Activated CD8-positive, alpha-beta memory T cell treated with anti-CD3 and anti-CD28 coated beads for 4 hours (primary cell): Measurements from ENCODE around the gene UIMC1.

Experiments used
- DNase-seq, 2 donors: peaks; one replicate each; pipeline ENCODE4 v3.0.0-alpha.2; 2020; ENCODE audit warnings: low read depth in 2 of 2

The UIMC1 gene

DNA sequence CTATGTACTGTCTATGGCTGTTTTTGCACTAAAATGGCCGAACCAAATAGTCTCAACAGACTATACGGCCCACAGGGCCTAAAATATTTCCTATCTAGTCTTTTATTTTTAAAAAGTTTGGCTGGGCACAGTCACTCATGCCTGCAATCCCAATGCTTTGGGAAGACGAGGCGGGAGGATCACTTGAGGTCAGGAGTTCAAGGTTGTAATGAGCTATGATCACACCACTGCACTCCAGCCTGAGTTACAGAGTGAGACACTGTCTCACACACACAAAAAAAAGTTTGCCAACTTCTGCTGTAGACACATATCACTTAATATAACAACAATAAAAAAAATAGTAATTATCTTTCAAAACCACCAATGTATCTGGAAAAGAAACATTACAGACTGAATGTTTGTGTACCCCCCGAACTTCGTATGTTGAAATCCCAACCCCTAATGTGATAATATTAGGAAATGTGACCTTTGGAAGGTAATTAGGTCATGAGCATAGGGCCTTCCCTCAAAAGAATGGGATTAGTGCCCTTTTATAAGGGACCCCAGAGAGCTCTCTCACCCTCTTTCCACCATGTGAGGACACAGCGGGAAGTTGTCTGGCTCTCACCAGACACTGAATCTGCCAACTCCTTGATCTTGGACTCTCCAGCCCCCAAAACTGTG lies 53.9 kb downstream of the UIMC1 start:
- no peak for DNase-seq

DNA sequence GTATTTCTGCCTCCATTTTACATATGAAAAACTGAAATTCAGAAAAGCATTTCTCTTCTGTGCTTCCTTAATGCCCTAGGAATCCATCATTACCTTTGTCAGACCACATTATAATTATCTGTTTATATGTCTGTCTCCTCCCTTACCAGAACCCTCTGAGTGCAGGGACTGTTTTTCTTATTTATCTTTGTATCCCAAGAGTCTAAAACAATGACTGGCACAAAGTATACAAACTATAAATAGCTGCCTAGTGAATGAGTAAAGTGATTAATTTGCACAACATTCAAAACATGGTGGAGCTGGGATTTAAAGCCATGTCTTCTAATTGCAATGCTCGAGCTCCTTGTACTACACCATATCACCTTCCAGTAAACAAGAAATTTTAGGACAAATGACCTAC lies 58.1 kb downstream of the UIMC1 start:
- no peak for DNase-seq

DNA sequence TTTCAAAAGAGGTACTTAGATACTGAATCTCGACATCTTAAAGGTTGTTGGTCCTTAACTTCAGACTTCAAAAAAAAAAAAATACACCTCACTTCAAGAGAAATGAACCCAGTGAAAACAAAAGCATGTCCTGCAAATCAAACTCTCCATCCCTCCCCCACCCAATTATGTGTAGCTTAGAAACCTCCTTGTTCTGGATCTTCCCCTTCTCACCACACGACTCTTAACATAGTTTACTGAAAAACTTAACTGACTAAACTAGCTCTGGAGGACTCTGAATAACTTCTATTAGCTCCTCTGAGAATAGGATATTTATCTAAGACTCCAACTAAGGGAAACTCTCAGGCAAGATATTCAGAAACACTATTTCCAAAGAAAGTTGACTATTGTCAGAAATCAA lies 58.7 kb downstream of the UIMC1 start:
- no peak for DNase-seq

DNA sequence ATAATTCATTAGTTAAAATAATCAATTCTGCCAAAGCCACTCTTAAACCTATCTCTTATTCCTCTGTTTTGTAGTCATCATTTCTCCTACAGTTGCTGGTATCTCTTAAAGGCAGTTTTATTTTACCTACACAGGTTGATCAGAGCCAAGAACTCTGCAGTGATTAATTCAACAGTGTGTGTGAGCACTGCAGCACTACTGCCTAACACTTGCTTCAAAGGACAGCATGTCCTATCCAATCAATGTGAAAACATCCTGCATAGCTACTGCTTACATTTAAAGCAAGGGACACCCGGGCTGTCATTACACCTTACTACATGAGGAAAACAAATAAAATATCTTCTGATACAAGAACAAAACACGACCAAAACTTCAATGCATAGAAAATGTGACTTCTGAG lies 62.3 kb downstream of the UIMC1 start:
- no peak for DNase-seq

DNA sequence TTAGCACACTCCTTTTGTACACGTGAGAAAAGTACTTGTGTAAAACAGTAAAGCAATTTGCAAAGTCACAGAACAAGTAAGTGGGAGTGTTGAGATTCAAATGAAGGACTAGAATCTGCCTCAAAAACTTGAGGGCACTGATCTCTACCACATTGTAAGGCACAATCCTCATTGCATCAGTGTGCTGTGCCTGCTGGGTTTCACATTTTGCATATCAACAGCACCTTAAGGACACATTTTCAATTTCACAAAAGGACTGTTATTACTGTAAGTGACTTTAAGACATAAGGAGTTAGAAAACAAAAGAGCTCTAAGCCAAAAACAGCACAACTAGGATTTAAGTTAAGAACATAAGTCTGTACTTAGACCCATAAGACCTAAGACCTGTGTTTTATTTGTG lies 62.8 kb downstream of the UIMC1 start:
- no peak for DNase-seq

DNA sequence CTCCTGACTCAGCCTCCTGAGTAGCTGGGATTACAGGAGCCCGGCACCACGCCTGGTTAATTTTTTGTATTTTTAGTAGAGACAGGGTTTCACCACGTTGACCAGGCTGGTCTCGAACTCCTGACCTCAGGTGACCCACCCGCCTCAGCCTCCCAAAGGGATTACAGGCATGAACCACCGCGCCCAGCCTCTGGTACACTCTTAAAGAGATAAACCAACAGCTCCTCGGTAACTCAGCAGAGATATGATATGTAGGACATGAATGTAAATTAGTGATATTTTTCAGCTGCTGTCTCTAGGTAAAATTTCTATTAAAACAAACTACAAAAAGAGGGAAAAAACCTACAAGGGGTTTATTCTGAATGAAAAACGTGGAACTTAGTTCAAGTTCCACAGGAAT lies 64.6 kb downstream of the UIMC1 start:
- DNase-seq: no peak

DNA sequence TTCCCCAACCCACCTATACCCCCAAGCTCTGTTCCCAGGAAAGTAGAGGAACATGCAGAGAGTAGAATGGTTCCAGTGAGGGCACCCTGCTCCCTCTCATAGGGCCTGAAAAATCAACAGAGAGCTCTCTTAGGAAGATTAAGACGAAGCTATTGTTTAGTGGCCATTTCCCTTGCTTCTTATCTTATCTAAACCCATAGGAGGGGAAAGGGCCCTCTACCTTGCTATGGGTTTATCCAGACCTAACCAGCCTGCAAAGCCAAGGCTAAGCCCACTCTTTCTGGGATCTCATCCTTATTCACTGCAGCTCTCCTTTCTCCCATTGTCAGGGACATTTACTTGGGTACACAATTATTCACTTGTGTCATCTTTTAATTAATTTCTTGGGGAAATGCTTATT lies 68.1 kb downstream of the UIMC1 start:
- no peak for DNase-seq

DNA sequence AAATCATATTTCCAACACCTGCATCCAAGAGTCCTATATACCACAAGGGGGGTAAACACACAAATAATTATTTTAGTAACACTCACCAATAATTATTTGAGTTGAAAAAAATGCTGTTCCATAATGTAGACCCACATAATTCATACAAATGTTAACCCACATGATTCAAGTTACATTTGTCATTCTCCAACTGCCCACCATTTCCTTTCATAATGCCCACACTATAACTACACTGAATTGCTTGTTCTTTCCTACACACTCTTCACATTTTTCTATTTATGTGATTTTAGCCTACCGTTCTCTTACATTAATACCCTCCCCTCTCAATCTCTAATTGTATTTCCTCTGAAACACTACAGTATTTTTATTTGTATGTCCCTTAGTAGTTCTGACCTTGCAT lies 71.6 kb downstream of the UIMC1 start:
- no peak for DNase-seq

DNA sequence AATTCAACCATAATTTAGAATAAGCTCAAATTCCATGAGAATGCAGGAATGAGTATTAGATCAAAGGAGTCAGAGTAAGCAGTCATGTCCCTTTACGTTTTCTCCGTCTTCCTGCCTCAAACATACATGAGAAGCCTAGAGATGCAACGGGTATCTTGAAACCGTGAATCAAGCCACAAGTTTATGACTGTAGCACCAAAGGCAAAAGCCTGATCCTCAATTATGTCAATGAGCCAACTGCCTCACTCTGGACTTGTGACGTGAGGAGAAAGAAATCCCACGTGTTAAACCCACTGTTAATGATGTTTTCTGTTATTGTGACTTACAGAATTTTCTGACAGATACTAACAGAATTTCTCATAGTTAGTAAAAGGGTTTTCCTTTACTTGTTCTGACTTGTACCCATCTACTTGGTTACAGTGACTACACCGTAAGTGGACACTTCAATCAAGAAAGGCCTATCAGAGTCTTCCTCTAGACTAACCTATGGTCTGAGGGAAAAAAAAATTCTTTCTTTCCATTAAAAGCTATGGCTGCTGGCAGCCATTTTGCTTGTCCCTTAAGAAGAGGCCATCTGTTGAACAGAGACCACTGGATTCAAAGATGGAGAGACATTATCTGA lies 72.2 kb downstream of the UIMC1 start:
- DNase-seq: no peak

DNA sequence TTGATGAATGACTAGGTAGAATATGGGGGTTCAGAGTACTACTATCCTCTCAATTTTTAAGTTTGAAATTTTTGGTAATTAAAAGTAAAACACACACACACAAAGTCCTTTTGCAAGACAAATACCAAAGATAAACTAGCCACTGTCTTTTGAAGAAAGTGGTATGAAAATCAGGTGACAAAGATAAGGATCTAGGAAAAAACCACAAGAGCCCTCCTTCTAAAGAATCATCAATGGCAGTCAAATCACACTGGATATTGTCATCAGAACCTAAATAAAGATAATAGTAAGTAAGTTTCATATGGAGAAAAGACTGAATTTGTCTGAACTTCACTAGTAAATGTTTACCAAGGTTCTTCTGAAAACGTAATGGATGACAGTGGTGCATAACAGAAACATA lies 76.9 kb downstream of the UIMC1 start:
- DNase-seq: no peak

DNA sequence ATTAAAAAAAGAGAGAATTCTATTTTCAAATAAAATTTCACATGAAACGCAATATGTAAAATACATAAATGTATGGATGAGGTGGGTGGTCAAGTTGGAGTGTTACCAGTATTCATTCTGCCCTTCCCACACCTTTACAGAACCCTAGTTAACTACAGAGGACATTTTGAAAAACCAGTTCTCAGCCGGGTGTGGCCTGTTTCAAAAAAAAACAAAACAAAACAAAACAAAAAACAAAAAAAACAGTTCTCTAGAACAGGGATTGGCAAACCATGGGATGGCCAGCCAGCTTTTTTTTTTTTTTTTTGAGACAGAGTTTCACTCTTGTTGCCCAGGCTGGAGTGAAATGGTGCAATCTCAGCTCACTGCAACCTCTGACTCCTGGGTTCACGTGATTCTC lies 79.0 kb downstream of the UIMC1 start:
- no peak for DNase-seq

DNA sequence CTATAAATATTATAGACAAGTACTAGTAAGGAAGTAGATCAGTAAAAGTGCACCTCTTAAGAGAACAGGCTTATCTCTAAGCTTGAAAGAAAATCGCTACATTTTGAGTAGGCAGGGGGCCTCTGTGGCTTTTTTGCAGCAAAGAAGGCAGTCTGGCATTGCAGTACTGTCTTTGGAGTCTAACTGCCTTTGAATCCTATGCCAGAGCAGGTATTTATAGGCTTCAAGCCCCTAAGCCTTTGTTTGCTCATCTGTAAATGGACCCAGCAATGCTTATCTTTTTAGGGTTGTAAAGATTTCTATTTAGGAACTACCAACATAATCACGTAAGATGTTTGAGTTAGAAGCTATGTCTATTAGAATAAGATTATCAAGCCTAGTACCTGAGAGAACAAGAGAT lies 83.8 kb downstream of the UIMC1 start:
- DNase-seq: no peak

DNA sequence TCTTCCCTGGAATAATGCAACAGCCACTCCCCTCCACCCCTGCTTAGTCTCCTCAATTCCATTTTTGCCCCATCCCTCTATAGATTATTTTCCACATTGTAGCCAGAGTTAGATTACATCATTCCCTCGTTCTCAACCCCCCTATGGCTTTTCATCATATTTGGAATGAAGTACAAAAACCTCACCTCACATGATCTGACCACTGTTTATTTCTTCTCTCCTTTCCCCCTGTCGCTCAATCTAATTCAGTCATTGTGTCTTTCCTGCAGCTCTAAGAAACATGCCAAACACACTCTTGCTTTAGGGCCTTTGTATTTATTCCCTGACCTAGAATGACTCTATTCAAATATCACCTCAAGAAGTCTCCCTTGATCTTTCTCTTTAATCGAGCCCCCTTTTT lies 84.9 kb downstream of the UIMC1 start:
- no peak for DNase-seq

DNA sequence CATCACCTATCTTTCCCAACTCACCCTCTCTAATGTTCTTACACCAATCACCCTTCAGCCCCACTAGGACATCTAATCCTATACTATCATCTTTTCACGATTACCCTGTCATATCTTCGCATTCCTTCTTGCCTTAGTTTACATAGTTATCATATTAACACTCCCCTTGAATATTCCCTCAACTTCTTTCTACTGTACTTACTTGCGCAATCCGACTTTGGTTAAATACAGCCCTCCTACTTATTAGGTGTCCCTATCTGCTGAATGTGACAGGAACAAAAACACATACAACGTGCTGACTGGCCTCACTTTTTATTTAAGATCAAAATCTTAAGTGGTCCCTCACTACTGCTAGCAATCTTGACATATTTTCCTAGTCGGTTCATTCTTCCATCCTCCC lies 88.0 kb downstream of the UIMC1 start:
- DNase-seq: no peak

DNA sequence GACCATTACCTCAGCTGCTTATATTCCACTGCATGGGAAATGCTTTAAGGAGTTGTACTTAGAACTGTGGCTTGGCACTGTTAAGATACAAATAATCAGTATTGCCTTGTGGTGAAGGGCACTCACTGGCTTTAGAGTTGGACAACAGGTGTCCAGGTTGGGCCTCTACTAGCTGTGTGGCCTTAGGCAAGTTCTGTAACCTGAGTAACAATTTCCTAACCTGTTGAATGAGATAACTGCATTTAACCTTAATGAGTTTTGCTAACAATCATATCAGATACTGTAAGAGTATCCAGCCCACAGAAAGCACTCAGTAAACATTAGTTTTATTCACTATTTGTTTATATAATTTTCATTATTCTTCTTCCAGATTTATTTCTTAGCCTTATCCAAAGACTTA lies 90.2 kb downstream of the UIMC1 start:
- DNase-seq: no peak

DNA sequence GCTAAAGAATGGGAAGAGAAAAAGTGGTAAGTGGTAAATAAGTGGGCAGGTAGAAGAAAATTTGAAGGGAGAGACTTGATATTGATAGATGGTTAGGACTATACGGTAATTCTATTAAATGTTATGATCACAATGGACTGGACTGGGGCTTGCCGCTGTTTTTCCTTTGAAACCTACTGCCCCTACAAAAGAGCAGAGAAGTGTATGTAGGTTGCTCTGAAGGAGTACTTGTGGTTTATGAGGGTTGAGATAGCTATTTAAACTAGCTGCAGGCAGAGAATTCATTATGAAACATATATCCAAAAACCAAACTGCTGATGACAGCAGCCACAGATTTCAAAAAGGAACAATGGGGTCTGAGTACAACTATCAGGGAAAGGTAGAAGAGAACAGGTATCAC lies 90.7 kb downstream of the UIMC1 start:
- no peak for DNase-seq

DNA sequence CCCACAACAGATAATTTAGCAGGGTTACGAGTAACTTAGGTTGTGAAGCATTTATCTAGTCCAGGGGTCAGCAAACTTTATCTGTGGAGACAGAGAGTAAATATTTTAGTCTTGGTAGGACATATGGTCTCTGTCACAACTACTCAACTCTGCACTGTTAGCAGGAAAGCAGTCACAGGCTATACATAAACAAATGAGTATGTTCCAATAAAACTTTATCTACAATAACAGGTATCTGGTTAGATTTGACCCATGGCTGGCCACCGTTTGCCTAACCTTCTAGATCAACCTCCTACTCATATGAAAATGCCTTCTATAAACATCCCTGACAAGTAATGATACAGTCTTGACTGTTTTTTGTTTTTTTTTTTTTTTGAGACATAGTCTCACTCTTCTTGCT lies 94.5 kb downstream of the UIMC1 start:
- DNase-seq: no peak

DNA sequence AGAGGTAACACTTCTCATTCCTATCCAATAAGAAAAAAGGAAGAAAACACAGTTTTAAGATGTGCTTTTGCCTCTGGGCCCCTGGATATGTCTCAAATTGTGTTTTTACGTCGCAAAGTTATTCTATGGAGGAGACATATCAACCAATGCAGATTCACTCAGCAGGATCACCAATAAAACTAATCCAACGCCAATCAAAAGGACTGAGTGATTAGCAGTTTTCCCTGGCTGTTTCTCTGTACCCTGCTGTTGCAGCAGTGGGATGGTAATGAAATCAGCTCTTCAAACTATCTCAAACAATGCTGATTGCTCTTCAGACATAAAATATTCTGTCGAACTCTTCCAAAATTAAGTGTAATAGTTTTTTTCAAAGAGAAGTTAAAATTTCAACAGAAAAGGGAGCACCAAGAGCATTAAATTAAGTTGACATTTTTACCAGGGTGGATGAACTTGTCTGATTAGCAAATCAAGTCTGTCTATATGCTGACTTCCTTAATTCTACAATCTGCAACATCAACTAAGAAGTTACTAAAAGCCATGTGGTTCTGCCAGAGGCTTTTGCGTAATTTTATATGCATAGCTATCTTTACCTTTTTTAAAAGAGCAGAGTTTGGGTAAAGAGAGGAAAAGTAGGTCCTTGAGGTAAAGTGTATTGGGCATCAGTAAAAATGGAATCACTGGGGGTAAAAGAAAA lies 97.8 kb downstream of the UIMC1 start:
- no peak for DNase-seq

DNA sequence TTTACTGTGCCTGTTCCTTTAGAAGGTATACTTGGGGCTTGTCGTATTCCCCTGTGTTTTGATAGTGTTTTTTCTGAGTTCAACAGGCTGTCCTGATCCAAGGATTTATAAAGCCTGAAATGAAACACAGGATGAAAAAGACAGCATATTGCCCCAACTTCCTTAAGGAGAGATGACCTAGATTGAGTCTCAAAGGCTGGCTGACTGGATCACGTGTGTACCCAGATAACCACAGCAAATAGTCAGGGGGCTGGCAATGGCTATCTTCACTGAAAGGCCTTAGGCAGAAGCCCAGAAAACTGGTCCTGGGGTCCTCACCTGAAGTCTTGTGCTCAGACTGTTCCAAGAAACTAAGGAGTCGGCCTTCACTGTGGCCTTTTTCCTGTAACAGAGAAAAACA lies 99.8 kb downstream of the UIMC1 start:
- no peak for DNase-seq

DNA sequence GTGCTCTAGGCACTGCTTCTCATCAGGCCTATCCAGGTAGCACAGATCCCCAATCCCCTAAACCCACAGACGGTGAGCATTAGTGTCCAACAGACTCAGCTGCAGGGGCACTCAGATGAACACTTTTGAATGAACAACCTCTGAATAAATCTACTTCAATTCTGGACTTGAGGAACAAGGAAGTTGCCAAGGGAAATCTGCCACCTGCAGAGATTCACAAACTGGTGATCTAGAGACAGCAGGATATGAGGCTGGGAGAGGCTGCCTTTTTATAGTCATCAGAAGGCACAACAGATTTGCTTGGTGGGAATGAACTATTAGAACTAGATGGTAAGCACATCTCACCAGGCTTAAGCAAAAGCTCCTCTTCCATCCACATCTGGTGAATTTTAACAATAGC lies 100.5 kb downstream of the UIMC1 start:
- DNase-seq: no peak

DNA sequence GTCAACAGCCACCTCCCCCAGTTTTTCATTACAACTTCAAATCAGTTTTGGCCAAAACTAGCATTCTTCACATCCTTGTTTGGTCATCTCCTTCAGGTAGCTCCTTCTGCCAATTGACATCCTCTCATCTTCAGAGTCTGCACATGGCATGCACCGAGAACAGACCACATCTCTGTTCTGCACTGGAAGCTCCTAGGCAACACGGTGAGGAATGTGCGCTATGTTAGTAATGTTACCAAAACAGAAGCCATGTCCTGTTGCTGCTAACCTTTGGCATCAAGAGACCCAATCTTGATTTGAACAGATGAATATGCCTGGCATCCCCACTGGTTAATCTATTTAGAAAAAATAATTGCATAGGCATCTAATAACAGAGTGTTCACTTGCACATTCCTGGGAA lies 102.3 kb downstream of the UIMC1 start:
- DNase-seq: no peak

DNA sequence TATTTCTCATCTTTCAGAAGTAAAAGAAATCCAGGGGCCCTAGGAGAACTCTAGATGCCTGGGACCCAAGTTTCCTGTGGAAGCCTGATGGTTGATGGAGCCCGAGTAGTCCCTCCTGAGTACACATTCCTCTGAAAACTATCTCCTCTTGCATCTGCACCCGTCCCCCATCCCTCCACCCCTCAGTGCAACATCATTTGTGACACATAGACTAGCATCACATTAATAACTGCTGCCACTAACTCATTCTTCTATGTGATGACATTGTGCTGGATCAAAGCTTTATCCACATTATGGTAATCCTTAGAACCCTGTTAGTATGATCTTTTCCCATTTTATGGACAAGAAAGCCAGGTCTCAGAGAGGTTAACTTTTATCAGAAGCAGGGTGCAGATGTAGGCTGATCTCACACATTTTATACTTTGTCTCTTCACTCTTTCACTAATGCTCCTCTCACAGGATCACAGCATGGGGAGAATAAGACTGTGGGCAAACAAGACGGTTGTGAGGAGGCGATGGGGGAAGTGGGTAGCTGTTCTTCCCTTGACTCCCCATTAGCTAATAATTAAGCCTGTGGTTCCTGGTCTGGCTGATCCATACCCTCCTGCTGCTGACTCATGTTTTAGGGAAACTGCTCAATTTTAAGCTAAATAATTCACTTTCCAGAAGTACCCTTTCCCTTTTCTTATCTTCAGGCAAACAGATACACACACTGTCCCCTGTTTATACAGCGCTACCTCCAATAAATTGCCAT lies 103.5 kb downstream of the UIMC1 start:
- DNase-seq: no peak
